H1 (cell line): ENCODE measurements around the gene HORMAD2. TPM values are rescaled to one million over a fixed set of nuclear protein-coding genes. Genes with fewer than 3 reads are reported as not detected.

Source experiments
- CTCF ChIA-PET: fragments of 300-600 bp; sonication (Branson Sonifier 250); formaldehyde crosslinking; loops from one replicate; lab custom pipeline; 2021; ENCODE audit not compliant: partially characterized antibody; lab: Charles Lee
- POLR2A ChIA-PET: fragments of 300-600 bp; sonication (Branson Sonifier 250); formaldehyde crosslinking; loops from one replicate; lab custom pipeline; 2021; ENCODE audit warnings: inconsistent platforms; ENCODE audit not compliant: partially characterized antibody; lab: Charles Lee
- DNase-seq, 2 experiments: peaks; one replicate each; pipeline versions ENCODE4 v3.0.0 to v3.0.0-alpha.2; 2010 to 2022; ENCODE audit warnings: low spot score in 2 of 2, low read depth in 1 of 2, mixed read lengths in 1 of 2
- FAIRE-seq: peaks from 2 replicates; lab custom pipeline; 2011; peaks lifted over from hg19 to GRCh38; lab: Jason Lieb, UNC
- H2AFZ ChIP-seq: 2 replicates; pipeline ENCODE4 v1.8.1; 2012; ENCODE audit warnings: low read length, inconsistent platforms
- H2AK5ac ChIP-seq: 2 replicates; pipeline ENCODE4 v1.6.1; 2013; ENCODE audit warnings: low read depth, low read length
- H2BK120ac ChIP-seq: replicated peaks from 2 replicates; pipeline ENCODE3; 2013; ENCODE audit warnings: low read depth, low read length, inconsistent platforms
- H2BK12ac ChIP-seq: 2 replicates; pipeline ENCODE4 v1.6.1; 2013; ENCODE audit warnings: low read depth, low read length
- H2BK15ac ChIP-seq: 2 replicates; pipeline ENCODE4 v1.6.1; 2013; ENCODE audit warnings: low read length
- H2BK20ac ChIP-seq: 2 replicates; pipeline ENCODE4 v1.6.1; 2013; ENCODE audit warnings: low read length
- H2BK5ac ChIP-seq: 2 replicates; pipeline ENCODE4 v1.6.1; 2013; ENCODE audit warnings: low read depth, low read length
- H3K14ac ChIP-seq: 2 replicates; pipeline ENCODE4 v1.6.1; 2013; ENCODE audit warnings: inconsistent platforms; ENCODE audit not compliant: insufficient read length
- H3K18ac ChIP-seq: 2 replicates; pipeline ENCODE4 v1.6.1; 2013; ENCODE audit warnings: low read length; ENCODE audit errors: extremely low read depth
- H3K23ac ChIP-seq: 2 replicates; pipeline ENCODE4 v1.6.1; 2013; ENCODE audit warnings: inconsistent platforms; ENCODE audit not compliant: insufficient read length
- H3K23me2 ChIP-seq: 2 replicates; pipeline ENCODE4 v1.6.1; 2013; ENCODE audit warnings: low read depth, low read length
- H3K27ac ChIP-seq: 2 replicates; pipeline ENCODE4 v1.6.1; 2011; ENCODE audit warnings: low read depth, low read length, inconsistent platforms
- H3K27me3 ChIP-seq, 4 experiments: replicated peaks in 1 of 4; 1 replicate in 1 of 4; 2 replicates in 3 of 4; pipeline versions ENCODE4 v1.6.1 to v1.8.1; 2011 to 2013; ENCODE audit warnings: low read length in 3 of 4, mild to moderate bottlenecking in 3 of 4, inconsistent platforms in 2 of 4, mixed read lengths in 2 of 4, moderate library complexity in 1 of 4; ENCODE audit not compliant: control insufficient read depth in 3 of 4, insufficient read depth in 3 of 4; ENCODE audit errors: extremely low read depth in 1 of 4
- H3K36me3 ChIP-seq, 4 experiments: 2 replicates each; pipeline versions ENCODE4 v1.6.1 to v1.8.1; 2011 to 2013; ENCODE audit warnings: mild to moderate bottlenecking in 4 of 4, low read length in 3 of 4, moderate library complexity in 2 of 4, control low read depth in 1 of 4, inconsistent platforms in 1 of 4; ENCODE audit not compliant: insufficient read depth in 4 of 4, control insufficient read depth in 2 of 4
- H3K4ac ChIP-seq: replicated peaks from 2 replicates; pipeline ENCODE3; 2013; ENCODE audit warnings: low read length, low read depth, mixed read lengths, inconsistent platforms; ENCODE audit not compliant: insufficient read length
- H3K4me1 ChIP-seq, 4 experiments: replicated peaks in 1 of 4; 1 replicate in 1 of 4; 2 replicates in 3 of 4; pipeline versions ENCODE4 v1.6.1 to v1.8.1; 2011 to 2013; ENCODE audit warnings: low read length in 3 of 4, inconsistent platforms in 2 of 4, mixed read lengths in 1 of 4; ENCODE audit not compliant: insufficient read depth in 4 of 4, control insufficient read depth in 3 of 4
- H3K4me2 ChIP-seq, 2 experiments: 2 replicates each; pipeline versions ENCODE4 v1.6.1 to v1.8.1; 2011 to 2013; ENCODE audit warnings: low read depth in 2 of 2, low read length in 2 of 2, control low read depth in 1 of 2, inconsistent platforms in 1 of 2, mild to moderate bottlenecking in 1 of 2; ENCODE audit not compliant: insufficient read depth in 1 of 2
- H3K4me3 ChIP-seq, 4 experiments: fragments of 200-600, 300-600 bp in 1 of 4; sonication (generic), shearing (Covaris generic), sonication (Bioruptor Twin) in 1 of 4; 2 replicates each; pipeline versions ENCODE4 v1.5.1 to v1.8.1; 2011 to 2016; ENCODE audit warnings: low read length in 4 of 4, low read depth in 3 of 4, control low read depth in 2 of 4, inconsistent platforms in 2 of 4, mild to moderate bottlenecking in 2 of 4, mixed read lengths in 1 of 4, moderate library complexity in 1 of 4; ENCODE audit not compliant: insufficient read depth in 2 of 4; ENCODE audit errors: extremely low read depth in 1 of 4
- H3K56ac ChIP-seq: replicated peaks from 2 replicates; pipeline ENCODE3; 2013; ENCODE audit warnings: low read depth, mild to moderate bottlenecking, mixed read lengths, low read length, inconsistent platforms; ENCODE audit not compliant: insufficient read length
- H3K79me1 ChIP-seq: 2 replicates; pipeline ENCODE4 v1.6.1; 2013; ENCODE audit warnings: low read depth, low read length, control low read depth
- H3K79me2 ChIP-seq, 2 experiments: 2 replicates each; pipeline versions ENCODE4 v1.6.1 to v1.8.1; 2012 to 2013; ENCODE audit warnings: low read length in 2 of 2, mild to moderate bottlenecking in 2 of 2, inconsistent platforms in 1 of 2; ENCODE audit not compliant: insufficient read depth in 2 of 2, control insufficient read depth in 1 of 2
- H3K9ac ChIP-seq, 4 experiments: replicated peaks in 1 of 4; 1 replicate in 1 of 4; 2 replicates in 3 of 4; pipeline versions ENCODE4 v1.6.1 to v1.8.1; 2011 to 2013; ENCODE audit warnings: low read depth in 3 of 4, low read length in 3 of 4, control low read depth in 2 of 4, mild to moderate bottlenecking in 2 of 4, moderate library complexity in 2 of 4, inconsistent platforms in 1 of 4; ENCODE audit errors: extremely low read depth in 1 of 4
- H3K9me3 ChIP-seq, 2 experiments: 2 replicates each; pipeline versions ENCODE4 v1.6.1 to v1.8.1; 2012 to 2013; ENCODE audit warnings: mild to moderate bottlenecking in 2 of 2, moderate library complexity in 2 of 2, control low read depth in 1 of 2, inconsistent platforms in 1 of 2, low read depth in 1 of 2, low read length in 1 of 2, mixed read lengths in 1 of 2; ENCODE audit not compliant: insufficient read depth in 2 of 2
- H4K20me1 ChIP-seq, 2 experiments: replicated peaks in 1 of 2; 2 replicates each; pipeline versions ENCODE3 to v1.8.1; 2011 to 2013; ENCODE audit warnings: inconsistent platforms in 2 of 2, low read length in 2 of 2, mild to moderate bottlenecking in 1 of 2; ENCODE audit not compliant: insufficient read depth in 2 of 2, control insufficient read depth in 1 of 2
- H4K5ac ChIP-seq: 2 replicates; pipeline ENCODE4 v1.6.1; 2013; ENCODE audit warnings: low read length, low read depth, mixed read lengths, inconsistent platforms; ENCODE audit not compliant: insufficient read length
- H4K8ac ChIP-seq: 2 replicates; pipeline ENCODE4 v1.8.0; 2013; ENCODE audit warnings: mild to moderate bottlenecking, moderate library complexity, low read length, inconsistent platforms; ENCODE audit not compliant: insufficient read depth; ENCODE audit errors: extremely low read depth
- H4K91ac ChIP-seq: replicated peaks from 2 replicates; pipeline ENCODE3; 2013; ENCODE audit warnings: low read length, mixed read lengths, inconsistent platforms; ENCODE audit not compliant: insufficient read length
- BCL11A ChIP-seq, 2 experiments: IDR thresholded peaks; one replicate each; pipeline ENCODE4 v1.6.1; 2011; ENCODE audit warnings: low read depth in 2 of 2, low read length in 2 of 2, mild to moderate bottlenecking in 2 of 2
- CBX5 ChIP-seq: fragments of 300-800, 300-1000 bp; sonication (generic); IDR thresholded peaks from 2 replicates; pipeline ENCODE4 v1.7.1; 2016; ENCODE audit warnings: antibody characterized with exemption, low read length, low read depth
- CHD1 ChIP-seq: IDR thresholded peaks from 2 replicates; pipeline ENCODE4 v1.6.1; 2012; ENCODE audit warnings: low read depth, low read length, improper control_type of control experiment
- EP300 ChIP-seq, 2 experiments: IDR thresholded peaks; 1 replicate in 1 of 2; 2 replicates in 1 of 2; pipeline ENCODE4 v1.6.1; 2011 to 2012; ENCODE audit warnings: low read depth in 2 of 2, low read length in 2 of 2, mild to moderate bottlenecking in 2 of 2, borderline replicate concordance in 1 of 2, inconsistent platforms in 1 of 2, moderate library complexity in 1 of 2
- JUN ChIP-seq: IDR thresholded peaks from 2 replicates; pipeline ENCODE4 v1.6.1; 2011; ENCODE audit warnings: low read depth, mild to moderate bottlenecking, improper control_type of control experiment, low read length
- POLR2A ChIP-seq, 2 experiments: IDR thresholded peaks; 1 replicate in 1 of 2; 2 replicates in 1 of 2; pipeline ENCODE4 v1.6.1; 2011; ENCODE audit warnings: low read depth in 2 of 2, low read length in 2 of 2, mild to moderate bottlenecking in 2 of 2; ENCODE audit errors: control extremely low read depth in 1 of 2
- RFX5 ChIP-seq: IDR thresholded peaks from 2 replicates; pipeline ENCODE4 v1.6.1; 2011; ENCODE audit warnings: low read depth, low read length, improper control_type of control experiment, borderline replicate concordance
- polyA plus RNA-seq, 7 experiments: library from polyadenylated mRNA; depleted of rRNA in 3 of 7; stranded (reverse) in 5 of 7; unstranded in 2 of 7; fragments of >200 nt in 5 of 7; fragments of 200-250 nt in 2 of 7; gene quantifications; 1 replicate in 5 of 7; 2 replicates in 1 of 7; 4 replicates in 1 of 7; pipeline versions ENCODE4 v1.2.1 to v1.2.3, GENCODE V29; 2011 to 2013; ENCODE audit warnings: missing spikeins in 2 of 7, mixed read lengths in 2 of 7
- total RNA-seq: library from RNA; stranded (reverse); fragmentation: NEBNext Ultra II Directional; extraction: Animal tissue kit (Norgen Biotek cat#: 25700); gene quantifications from 2 replicates; pipeline ENCODE4 v1.2.1, GENCODE V29; 2021

The HORMAD2 gene
- total and polyA plus RNA-seq, 2 of the 8 experiments (the other 6 are each of a cell fraction or from before 2014, with no cell fraction given) = 0.03 TPM; not detected in 1

DNA sequence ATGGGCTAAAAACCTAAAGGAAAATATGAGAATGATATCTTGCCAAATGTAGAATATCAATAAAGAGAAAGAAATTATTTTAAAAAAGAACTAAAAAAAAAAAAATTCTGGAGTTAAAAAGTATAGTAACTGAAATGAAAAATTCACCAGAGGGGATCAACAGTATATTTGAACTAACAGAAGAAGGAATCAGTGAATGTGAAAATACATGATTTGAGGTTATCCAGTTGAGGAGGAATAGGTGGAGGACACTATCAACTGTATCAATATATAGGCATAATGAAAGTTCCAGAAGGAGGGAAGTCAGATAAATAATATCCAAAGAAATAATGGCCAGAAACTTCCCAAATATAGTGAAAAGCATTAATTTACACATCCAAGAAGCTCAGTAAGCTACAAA, 16.1 kb upstream of the HORMAD2 start:
- no peaks in the 10 kb centered on the region for H3K79me2 ChIP-seq
- H3K27me3 ChIP-seq = no peaks in the 10 kb centered on the region
- H3K9me3 ChIP-seq = peaks cover 2 to 6% of the 10 kb centered on the region in 2 experiments; a peak in 2 of 4 replicates
- no peak for DNase-seq
- H4K91ac ChIP-seq = no peak overlapping the region
- TF ChIP-seq JUN = no peak
- no peak for TF ChIP-seq CHD1
- no peak for TF ChIP-seq BCL11A (IDR thresholded peaks at IDR 0.05; ENCODE audit: low read depth in 2 of 2, low read length in 2 of 2)
- TF ChIP-seq RFX5 = no peak
- no peak for TF ChIP-seq CBX5
- no peak for TF ChIP-seq EP300 (IDR thresholded peaks at IDR 0.05; ENCODE audit: borderline replicate concordance in 1 of 2, low read depth in 2 of 2, low read length in 2 of 2)
- TF ChIP-seq POLR2A (IDR thresholded peaks at IDR 0.05; ENCODE audit: control extremely low read depth in 1 of 2, low read depth in 2 of 2, low read length in 2 of 2) = no peak
- H2AK5ac ChIP-seq = no peak overlapping the region
- H4K5ac ChIP-seq = no peak overlapping the region
- H2AFZ ChIP-seq = no peak overlapping the region
- CTCF ChIA-PET = interaction anchor here (1.2 to 1.5 kb wide), 2 partner anchors 10 to 15 kb away, joined by 3 read pairs; no protein-coding TSS in a partner anchor
- H2BK12ac ChIP-seq = no peak overlapping the region
- H2BK5ac ChIP-seq = no peak overlapping the region
- no peak overlapping the region for H2BK120ac ChIP-seq
- POLR2A ChIA-PET = no interaction called here
- no peaks in the 10 kb centered on the region for H4K20me1 ChIP-seq
- no peak overlapping the region for H3K18ac ChIP-seq
- H3K36me3 ChIP-seq = no peaks in the 10 kb centered on the region
- H3K4me3 ChIP-seq = no peak overlapping the region
- no peak overlapping the region for H2BK15ac ChIP-seq
- H3K4me1 ChIP-seq = no peaks in the 10 kb centered on the region
- H3K79me1 ChIP-seq = no peaks in the 10 kb centered on the region
- H3K9ac ChIP-seq = no peak overlapping the region
- H4K8ac ChIP-seq = no peak overlapping the region
- H3K27ac ChIP-seq = no peak overlapping the region
- no peak overlapping the region for H3K23ac ChIP-seq
- no peak overlapping the region for H3K4me2 ChIP-seq
- no peaks in the 10 kb centered on the region for H3K23me2 ChIP-seq
- H3K4ac ChIP-seq = no peak overlapping the region
- H3K56ac ChIP-seq = no peak overlapping the region
- H3K14ac ChIP-seq = no peak overlapping the region
- H2BK20ac ChIP-seq = no peak overlapping the region
- FAIRE-seq = no peak
